Daoy (cell line): ENCODE results near the gene SLC7A11. TPM values are rescaled to one million over a fixed set of nuclear protein-coding genes. Genes with fewer than 3 reads are reported as not detected.

Experiments used
- DNase-seq: peaks from one replicate; pipeline ENCODE4 v3.0.0-alpha.2; 2015; ENCODE audit warnings: low read depth
- total RNA-seq: library from RNA; depleted of rRNA; stranded (reverse); fragments of >200 nt; shearing (Covaris generic); gene quantifications from 2 replicates; pipeline ENCODE4 v1.2.3, GENCODE V29; 2014

SLC7A11 gene
- total RNA-seq, 1 experiment from 2014 or later = 3.0 TPM

GRCh38 chr4:138163171-138163570, 79.0 kb downstream of the SLC7A11 start:
- no peak for DNase-seq

GRCh38 chr4:138162259-138162658, 79.9 kb downstream of the SLC7A11 start:
- DNase-seq = no peak

GRCh38 chr4:138161351-138161750, 80.8 kb downstream of the SLC7A11 start:
- no peak for DNase-seq

- peak; percentile 33 for DNase-seq
These were observed 83.3 kb downstream of the SLC7A11 start for GRCh38 chr4:138158746-138159297.

- DNase-seq = no peak
These were observed 101.3 kb downstream of the SLC7A11 start for GRCh38 chr4:138140879-138141278.

GRCh38 chr4:138138774-138139173, 103.4 kb downstream of the SLC7A11 start:
- no peak for DNase-seq

- no peak for DNase-seq
These were observed 106.5 kb downstream of the SLC7A11 start for GRCh38 chr4:138135610-138136009.

GRCh38 chr4:138118270-138118669, 123.9 kb downstream of the SLC7A11 start:
- no peak for DNase-seq

GRCh38 chr4:138115053-138115452, 127.1 kb downstream of the SLC7A11 start:
- DNase-seq = no peak

GRCh38 chr4:138114434-138114833, 127.7 kb downstream of the SLC7A11 start:
- DNase-seq = no peak
